Rectal smooth muscle tissue (tissue), 1 donor: ENCODE data around the gene ADAMTS17.

Experiments
- H3K27ac ChIP-seq: one replicate; pipeline ENCODE4 v1.7.0; 2013; ENCODE audit warnings: low read depth, low read length, inconsistent platforms
- H3K27me3 ChIP-seq: one replicate; pipeline ENCODE4 v1.7.0; 2013; ENCODE audit warnings: low read length; ENCODE audit not compliant: control insufficient read depth, insufficient read depth
- H3K36me3 ChIP-seq: one replicate; pipeline ENCODE4 v1.7.0; 2013; ENCODE audit warnings: low read length; ENCODE audit not compliant: control insufficient read depth, insufficient read depth
- H3K4me1 ChIP-seq: one replicate; pipeline ENCODE4 v1.7.0; 2013; ENCODE audit warnings: low read length; ENCODE audit not compliant: control insufficient read depth, insufficient read depth
- H3K4me3 ChIP-seq: one replicate; pipeline ENCODE4 v1.7.0; 2013; ENCODE audit warnings: low read length
- H3K9ac ChIP-seq: one replicate; pipeline ENCODE4 v1.7.0; 2013; ENCODE audit warnings: low read length

Gene ADAMTS17

GRCh38 chr15:100247228-100248225 is 94.2 kb downstream of the ADAMTS17 start:
- Histone ChIP-seq H3K27ac (no peak overlapping the region), H3K36me3 (no peaks in the 10 kb centered on the region), H3K27me3 (no peaks in the 10 kb centered on the region), H3K9ac (no peak overlapping the region), H3K4me3 (no peak overlapping the region), H3K4me1 (no peaks in the 10 kb centered on the region)

DNA sequence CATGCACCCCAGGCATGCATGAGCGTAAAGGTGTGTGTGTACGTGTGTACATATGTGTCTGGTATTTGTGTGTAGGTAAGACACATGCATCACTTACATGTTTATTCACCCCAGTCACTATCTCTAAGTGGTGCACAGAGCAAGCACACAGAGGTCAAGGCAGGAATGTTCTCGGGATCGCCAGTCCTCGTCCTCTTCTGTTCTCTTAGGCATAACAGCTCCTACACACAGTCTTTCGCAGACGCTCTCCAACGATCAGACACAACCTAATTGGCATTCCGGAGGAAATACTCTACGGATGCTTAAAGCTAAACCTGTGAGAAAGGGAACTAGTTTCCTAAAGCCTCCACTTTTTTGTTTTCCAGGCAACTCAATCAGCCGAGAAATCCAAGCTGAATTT is 95.9 kb downstream of the ADAMTS17 start:
- H3K36me3 ChIP-seq, result no peaks in the 10 kb centered on the region
- H3K4me1 ChIP-seq, result no peaks in the 10 kb centered on the region
- no peak overlapping the region for H3K4me3 ChIP-seq
- no peak overlapping the region for H3K9ac ChIP-seq
- H3K27ac ChIP-seq, result no peak overlapping the region
- no peaks in the 10 kb centered on the region for H3K27me3 ChIP-seq

GRCh38 chr15:100245487-100245820 is 96.3 kb downstream of the ADAMTS17 start:
- no peak overlapping the region for H3K9ac ChIP-seq
- no peak overlapping the region for H3K27ac ChIP-seq
- H3K4me3 ChIP-seq, result no peak overlapping the region
- no peaks in the 10 kb centered on the region for H3K36me3 ChIP-seq
- H3K4me1 ChIP-seq, result no peaks in the 10 kb centered on the region
- no peaks in the 10 kb centered on the region for H3K27me3 ChIP-seq

GRCh38 chr15:100244796-100245486 is 96.8 kb downstream of the ADAMTS17 start:
- H3K27me3 ChIP-seq, result no peaks in the 10 kb centered on the region
- H3K36me3 ChIP-seq, result no peaks in the 10 kb centered on the region
- no peak overlapping the region for H3K4me3 ChIP-seq
- no peak overlapping the region for H3K9ac ChIP-seq
- no peaks in the 10 kb centered on the region for H3K4me1 ChIP-seq
- no peak overlapping the region for H3K27ac ChIP-seq

GRCh38 chr15:100242989-100243388 is 98.8 kb downstream of the ADAMTS17 start:
- Histone ChIP-seq H3K4me3 (no peak overlapping the region), H3K4me1 (no peaks in the 10 kb centered on the region), H3K27ac (no peak overlapping the region), H3K27me3 (no peaks in the 10 kb centered on the region), H3K36me3 (no peaks in the 10 kb centered on the region), H3K9ac (no peak overlapping the region)

- Histone ChIP-seq H3K27ac (no peak overlapping the region), H3K36me3 (no peaks in the 10 kb centered on the region), H3K27me3 (no peaks in the 10 kb centered on the region), H3K4me1 (no peaks in the 10 kb centered on the region), H3K4me3 (no peak overlapping the region), H3K9ac (no peak overlapping the region)
Observed at GRCh38 chr15:100241572-100242482, 99.9 kb downstream of the ADAMTS17 start.

DNA sequence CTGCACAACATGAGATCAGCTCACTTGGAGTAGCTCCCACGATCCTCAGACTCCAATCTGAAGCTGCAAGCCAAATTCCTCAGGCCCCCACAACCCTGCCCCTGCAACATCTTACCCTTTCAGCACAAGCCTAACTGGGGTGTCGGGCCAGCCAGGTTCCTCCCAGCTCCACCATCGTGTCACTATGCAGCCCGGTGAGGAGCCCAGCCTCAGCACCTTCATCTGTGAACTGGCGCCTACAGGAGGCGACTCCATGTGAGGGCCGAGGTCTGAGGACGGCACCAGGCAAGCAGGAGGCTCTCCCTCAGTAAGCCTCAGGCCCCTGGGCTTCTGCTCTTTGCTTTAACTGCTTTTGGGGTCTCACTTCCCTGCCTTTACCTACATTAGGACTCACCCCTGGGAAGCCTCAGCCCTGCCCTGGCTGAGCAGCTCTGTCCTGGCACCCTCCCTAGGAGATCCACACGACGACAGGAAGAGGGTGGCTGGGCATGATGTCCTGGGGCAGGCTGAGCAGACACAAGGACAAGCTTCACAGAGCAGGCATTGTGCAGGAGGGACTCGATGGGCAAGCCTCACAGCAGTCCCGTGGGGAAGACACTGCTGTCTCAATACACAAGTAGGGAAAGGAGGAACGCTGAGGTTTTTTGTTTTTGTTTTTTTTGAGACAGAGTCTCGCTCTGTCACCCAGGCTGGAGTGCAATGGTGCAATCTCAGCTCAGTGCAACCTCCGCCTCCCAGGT is 104.6 kb downstream of the ADAMTS17 start:
- Histone ChIP-seq H3K4me1 (no peaks in the 10 kb centered on the region), H3K4me3 (no peak overlapping the region), H3K36me3 (no peaks in the 10 kb centered on the region), H3K27ac (no peak overlapping the region), H3K9ac (no peak overlapping the region), H3K27me3 (no peaks in the 10 kb centered on the region)

- Histone ChIP-seq H3K4me1 (no peaks in the 10 kb centered on the region), H3K4me3 (no peak overlapping the region), H3K27me3 (no peaks in the 10 kb centered on the region), H3K9ac (no peak overlapping the region), H3K36me3 (no peaks in the 10 kb centered on the region), H3K27ac (no peak overlapping the region)
Observed at GRCh38 chr15:100235030-100235617, 106.7 kb downstream of the ADAMTS17 start.

DNA sequence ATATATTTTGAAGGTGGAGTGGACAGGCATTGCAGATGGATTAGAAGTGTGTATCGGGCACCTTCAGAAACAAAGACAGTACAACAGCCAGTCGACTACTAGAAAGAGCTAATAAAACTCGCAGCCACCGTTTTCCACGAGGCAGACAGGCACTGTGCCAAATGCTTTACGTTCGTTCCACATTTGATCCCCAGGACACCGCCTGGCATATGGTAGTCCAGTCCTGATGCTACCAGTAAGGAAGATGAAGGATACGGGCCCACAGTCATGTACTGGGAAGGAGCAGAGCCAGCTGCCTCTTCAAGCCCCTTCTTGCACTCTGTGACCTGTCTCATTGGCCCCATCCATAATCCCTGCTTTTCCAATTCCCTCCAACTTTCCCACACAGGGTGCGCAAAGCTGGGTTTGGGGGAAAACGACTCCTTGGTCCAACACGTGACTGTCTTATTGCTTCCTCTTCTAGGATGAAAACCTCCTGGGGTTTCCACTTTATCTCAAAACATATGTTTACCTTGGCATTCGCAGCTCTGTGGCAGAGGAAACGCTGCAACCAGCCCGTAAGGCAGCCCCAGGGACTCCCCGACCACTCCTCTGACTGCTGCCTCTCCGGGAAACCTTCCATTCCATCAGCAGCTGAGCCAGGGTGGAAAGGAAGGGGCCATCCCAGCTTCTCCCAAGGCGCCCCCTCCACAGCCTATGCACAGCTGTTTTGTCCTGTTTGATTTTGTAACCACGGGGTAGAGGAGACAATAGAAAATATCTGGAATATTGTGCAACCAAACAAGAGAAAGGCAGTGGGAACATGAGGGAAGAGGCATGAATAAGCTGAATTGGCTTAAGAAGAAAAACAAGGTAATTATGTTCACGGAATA is 107.4 kb downstream of the ADAMTS17 start:
- no peak overlapping the region for H3K27ac ChIP-seq
- no peaks in the 10 kb centered on the region for H3K4me1 ChIP-seq
- no peak overlapping the region for H3K9ac ChIP-seq
- H3K27me3 ChIP-seq, result no peaks in the 10 kb centered on the region
- no peak overlapping the region for H3K4me3 ChIP-seq
- no peaks in the 10 kb centered on the region for H3K36me3 ChIP-seq

GRCh38 chr15:100230784-100231183 is 111.0 kb downstream of the ADAMTS17 start:
- Histone ChIP-seq H3K4me3 (no peak overlapping the region), H3K4me1 (no peaks in the 10 kb centered on the region), H3K27me3 (no peaks in the 10 kb centered on the region), H3K9ac (no peak overlapping the region), H3K27ac (no peak overlapping the region), H3K36me3 (no peaks in the 10 kb centered on the region)
